ENCODE measurements around the gene MOAP1. TPM values are rescaled to one million over a fixed set of nuclear protein-coding genes. Genes with fewer than 3 reads are reported as not detected.

Gene MOAP1
- total and polyA plus RNA-seq, 2 donors from 2014 or later: 38.4 to 40.1 TPM

GRCh38 chr14:93223565-93223964 lies 38.9 kb upstream of the MOAP1 start:
- H3K27me3 ChIP-seq (ENCODE audit: control insufficient read depth, insufficient read depth, low read length): no peaks in the 10 kb centered on the region
- no peak overlapping the region for H3K4me3 ChIP-seq (ENCODE audit: low read length in 3 of 3)
- FAIRE-seq (no peak), DNase-seq (no peak)
- peaks cover 3 to 25% (median 20%) of the 10 kb centered on the region in 3 donors for H3K36me3 ChIP-seq (ENCODE audit: control insufficient read depth in 2 of 3, insufficient read depth in 3 of 3, low read length in 3 of 3)
- intact Hi-C loops (cut with DNase I): no loop called here
- H3K4me1 ChIP-seq (ENCODE audit: control insufficient read depth in 2 of 3, insufficient read depth in 2 of 3, low read depth in 1 of 3, low read length in 3 of 3): no peaks in the 10 kb centered on the region
- no peak overlapping the region for H3K27ac ChIP-seq (ENCODE audit: low read depth in 2 of 2, low read length in 2 of 2)
- TF ChIP-seq CTCF (IDR thresholded peaks at IDR 0.05; ENCODE audit: borderline replicate concordance, extremely low read depth, insufficient read depth): no peak
- no peaks in the 10 kb centered on the region for H3K9me3 ChIP-seq (ENCODE audit: control insufficient read depth in 2 of 3, insufficient read depth in 1 of 3, low read length in 3 of 3)
- H3K9ac ChIP-seq (ENCODE audit: low read length in 3 of 3): no peak overlapping the region

- Histone ChIP-seq H3K9me3 (ENCODE audit: control insufficient read depth in 2 of 3, insufficient read depth in 1 of 3, low read length in 3 of 3) (no peaks in the 10 kb centered on the region), H3K36me3 (ENCODE audit: control insufficient read depth in 2 of 3, insufficient read depth in 3 of 3, low read length in 3 of 3) (peaks cover 0 to 25% (median 12%) of the 10 kb centered on the region in 3 donors), H3K4me1 (ENCODE audit: control insufficient read depth in 2 of 3, insufficient read depth in 2 of 3, low read depth in 1 of 3, low read length in 3 of 3) (no peaks in the 10 kb centered on the region), H3K27me3 (ENCODE audit: control insufficient read depth, insufficient read depth, low read length) (no peaks in the 10 kb centered on the region), H3K27ac (ENCODE audit: low read depth in 2 of 2, low read length in 2 of 2) (no peak overlapping the region), H3K9ac (ENCODE audit: low read length in 3 of 3) (no peak overlapping the region), H3K4me3 (ENCODE audit: low read length in 3 of 3) (no peak overlapping the region)
- TF ChIP-seq CTCF (IDR thresholded peaks at IDR 0.05; ENCODE audit: borderline replicate concordance, extremely low read depth, insufficient read depth): no peak
- FAIRE-seq (no peak), DNase-seq (no peak)
- intact Hi-C loops (cut with DNase I): no loop called here
These were observed 35.8 kb upstream of the MOAP1 start for GRCh38 chr14:93220509-93220908.

DNA sequence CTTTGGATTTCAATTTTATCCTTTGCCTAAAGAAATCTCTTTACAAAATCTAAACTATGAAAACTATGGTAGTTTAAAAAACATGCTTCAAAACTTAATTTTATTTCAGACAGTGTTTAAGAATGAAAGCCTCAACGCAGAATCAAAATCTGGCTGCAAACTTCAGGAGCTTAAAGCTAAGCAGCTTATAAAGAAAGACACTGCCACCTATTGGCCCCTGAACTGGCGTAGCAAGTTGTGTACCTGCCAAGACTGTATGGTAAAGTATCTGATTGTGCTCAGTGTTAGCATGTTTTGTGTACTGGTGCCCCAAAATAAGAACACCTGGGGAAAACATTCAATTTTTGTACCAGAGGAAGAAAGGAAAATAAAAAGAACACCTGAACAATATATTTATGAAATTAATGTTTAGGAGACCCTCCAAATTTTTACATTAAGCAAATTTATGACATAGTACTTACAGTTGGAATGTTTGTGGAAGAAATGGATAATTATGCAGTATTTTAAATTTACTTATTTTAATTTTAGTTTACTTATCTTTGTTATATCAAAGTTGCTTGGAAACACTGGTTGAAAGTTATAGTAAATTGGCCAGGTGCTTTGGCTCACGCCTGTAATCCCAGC lies 34.5 kb upstream of the MOAP1 start:
- Histone ChIP-seq H3K36me3 (ENCODE audit: control insufficient read depth in 2 of 3, insufficient read depth in 3 of 3, low read length in 3 of 3) (peaks cover 0 to 25% (median 15%) of the 10 kb centered on the region in 3 donors), H3K4me3 (ENCODE audit: low read length in 3 of 3) (no peak overlapping the region), H3K9ac (ENCODE audit: low read length in 3 of 3) (no peak overlapping the region), H3K27ac (ENCODE audit: low read depth in 2 of 2, low read length in 2 of 2) (no peak overlapping the region), H3K4me1 (ENCODE audit: control insufficient read depth in 2 of 3, insufficient read depth in 2 of 3, low read depth in 1 of 3, low read length in 3 of 3) (no peaks in the 10 kb centered on the region), H3K9me3 (ENCODE audit: control insufficient read depth in 2 of 3, insufficient read depth in 1 of 3, low read length in 3 of 3) (no peaks in the 10 kb centered on the region), H3K27me3 (ENCODE audit: control insufficient read depth, insufficient read depth, low read length) (no peaks in the 10 kb centered on the region)
- peak; percentile 47 for TF ChIP-seq CTCF (IDR thresholded peaks at IDR 0.05; ENCODE audit: borderline replicate concordance, extremely low read depth, insufficient read depth)
- DNase-seq (peak in 3 of 5 donors; percentile 31 to 76 (median 64)), FAIRE-seq (no peak)
- intact Hi-C loops (cut with DNase I): no loop called here

DNA sequence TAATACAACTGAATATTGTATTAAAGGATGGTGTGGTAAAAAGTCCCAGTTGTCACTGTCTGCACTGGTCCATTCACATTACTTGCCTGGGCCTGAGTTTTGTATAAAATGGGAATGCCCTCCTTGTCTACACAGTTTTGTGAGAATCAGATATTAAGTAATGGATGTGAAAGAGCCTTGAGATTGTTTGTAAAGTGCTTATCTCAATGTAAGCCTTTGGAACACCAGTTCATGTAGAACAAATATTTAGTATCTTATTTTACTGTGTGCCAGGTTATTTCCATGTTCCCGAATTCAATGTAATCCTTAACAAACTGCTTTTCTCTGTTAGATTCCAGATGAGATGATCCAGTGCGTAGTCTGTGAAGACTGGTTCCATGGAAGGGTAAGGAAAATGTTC lies 29.9 kb upstream of the MOAP1 start:
- Histone ChIP-seq H3K4me1 (ENCODE audit: control insufficient read depth in 2 of 3, insufficient read depth in 2 of 3, low read depth in 1 of 3, low read length in 3 of 3) (no peaks in the 10 kb centered on the region), H3K9me3 (ENCODE audit: control insufficient read depth in 2 of 3, insufficient read depth in 1 of 3, low read length in 3 of 3) (no peaks in the 10 kb centered on the region), H3K27ac (ENCODE audit: low read depth in 2 of 2, low read length in 2 of 2) (no peak overlapping the region), H3K36me3 (ENCODE audit: control insufficient read depth in 2 of 3, insufficient read depth in 3 of 3, low read length in 3 of 3) (peaks cover 0 to 23% (median 14%) of the 10 kb centered on the region in 3 donors), H3K9ac (ENCODE audit: low read length in 3 of 3) (no peak overlapping the region), H3K4me3 (ENCODE audit: low read length in 3 of 3) (no peak overlapping the region), H3K27me3 (ENCODE audit: control insufficient read depth, insufficient read depth, low read length) (no peaks in the 10 kb centered on the region)
- TF ChIP-seq CTCF (IDR thresholded peaks at IDR 0.05; ENCODE audit: borderline replicate concordance, extremely low read depth, insufficient read depth): no peak
- intact Hi-C loops (cut with DNase I): no loop called here
- DNase-seq (no peak), FAIRE-seq (no peak)
